LHCN-M2 (cell line): ENCODE measurements around the gene MYLK3. TPM values are rescaled to one million over a fixed set of nuclear protein-coding genes. Genes with fewer than 3 reads are reported as not detected.
"Not testable (repeated sequence)": the region's sequence is repeated elsewhere in the genome, so short reads cannot be mapped to it uniquely, and the experiment has no call there.

Experiments
- DNase-seq: peaks from one replicate; pipeline ENCODE4 v3.0.0-alpha.2; 2012; ENCODE audit warnings: low read depth
- polyA plus RNA-seq: library from polyadenylated mRNA; unstranded; fragments of >200 nt; gene quantifications from one replicate; pipeline ENCODE4 v1.2.1, GENCODE V29; 2012; ENCODE audit warnings: missing spikeins
- total RNA-seq: library from RNA; depleted of rRNA; stranded (reverse); fragments of >200 nt; gene quantifications from 2 replicates; pipeline ENCODE4 v1.2.3, GENCODE V29; 2014; rRNA removed

The MYLK3 gene
- 0.06 TPM in 1 of 2 replicates, not detected in the other for total RNA-seq
- 0.01 TPM for polyA plus RNA-seq

- DNase-seq, result no peak
These were observed at the start of gene MYLK3 for GRCh38 chr16:46747777-46748651. MYLK3 (minus strand) TSS chr16:46748344; CDS start chr16:46748193, 151 bp downstream.

- DNase-seq, result no peak
These were observed 49.4 kb upstream of the MYLK3 start for GRCh38 chr16:46797501-46797900.

- no peak for DNase-seq
These were observed 48.7 kb upstream of the MYLK3 start for GRCh38 chr16:46796764-46797269.

DNA sequence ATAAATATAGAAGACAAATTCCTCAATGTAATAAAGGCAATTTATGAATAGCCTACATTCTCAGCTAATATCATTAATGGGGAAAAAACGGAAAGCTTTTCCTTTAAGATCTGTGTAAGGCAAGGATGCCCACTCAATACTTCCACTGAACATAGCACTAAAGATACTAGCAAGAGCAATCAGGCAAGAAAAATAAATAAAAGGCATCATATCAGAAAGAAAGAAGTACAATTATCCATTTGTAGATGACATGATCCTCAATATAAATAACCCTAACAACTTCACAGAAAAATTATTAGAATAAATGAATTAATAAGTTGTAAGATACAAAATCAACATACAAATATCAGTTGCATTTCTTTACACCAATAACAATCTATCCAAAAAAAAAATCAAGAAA lies 45.7 kb upstream of the MYLK3 start:
- DNase-seq, result no peak

DNA sequence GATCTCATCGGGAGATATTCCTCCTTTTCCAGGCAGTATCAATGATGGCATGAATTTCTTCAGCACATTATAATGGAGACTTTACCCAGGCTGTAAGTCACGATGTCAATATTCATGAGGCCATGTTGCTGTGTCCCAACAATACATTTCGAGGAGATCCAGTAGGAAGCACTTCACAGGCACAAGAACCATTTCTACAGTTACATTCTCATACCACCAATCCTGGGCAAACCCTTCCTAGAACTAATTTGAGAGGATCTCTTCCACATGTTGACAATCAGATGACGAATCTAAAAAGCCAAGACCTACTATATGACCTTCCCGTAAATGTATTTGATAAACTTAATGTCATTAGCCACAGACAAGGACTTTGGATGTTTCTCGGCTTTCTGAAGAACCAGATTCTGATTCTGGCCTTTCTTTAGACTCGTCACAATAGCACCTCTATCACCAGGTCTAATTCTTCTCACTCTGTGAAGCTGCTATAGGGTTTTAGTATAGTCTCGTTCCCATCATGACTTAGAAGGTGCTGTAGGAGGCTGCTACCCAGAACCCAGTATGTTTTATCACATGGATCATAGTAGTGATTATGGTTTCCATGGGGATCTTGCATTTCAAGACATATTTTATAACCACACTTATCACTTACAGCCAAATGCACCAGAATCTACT lies 42.6 kb upstream of the MYLK3 start:
- no peak for DNase-seq

- DNase-seq, result no peak
These were observed 41.6 kb upstream of the MYLK3 start for GRCh38 chr16:46789499-46790414.

GRCh38 chr16:46788891-46789474 lies 40.8 kb upstream of the MYLK3 start:
- DNase-seq, result no peak

DNA sequence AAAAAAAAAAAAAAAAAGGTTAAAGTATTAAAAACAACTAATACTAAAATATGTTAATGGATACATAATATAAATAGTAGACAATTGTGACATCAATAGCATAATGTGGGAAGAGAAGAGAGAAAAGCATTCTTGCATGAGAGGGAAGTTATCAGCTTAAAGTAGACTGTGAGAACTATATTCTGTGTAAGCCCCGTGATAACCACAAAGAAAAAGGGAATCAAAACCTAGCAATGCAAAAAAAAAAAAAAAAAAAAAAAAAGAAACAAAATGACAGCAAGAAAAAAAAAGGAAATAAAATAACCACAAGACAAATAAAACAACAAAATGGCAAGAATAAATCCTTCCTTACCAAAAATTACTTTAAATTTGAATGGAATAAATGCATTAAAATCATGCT lies 39.8 kb upstream of the MYLK3 start:
- DNase-seq, result no peak

DNA sequence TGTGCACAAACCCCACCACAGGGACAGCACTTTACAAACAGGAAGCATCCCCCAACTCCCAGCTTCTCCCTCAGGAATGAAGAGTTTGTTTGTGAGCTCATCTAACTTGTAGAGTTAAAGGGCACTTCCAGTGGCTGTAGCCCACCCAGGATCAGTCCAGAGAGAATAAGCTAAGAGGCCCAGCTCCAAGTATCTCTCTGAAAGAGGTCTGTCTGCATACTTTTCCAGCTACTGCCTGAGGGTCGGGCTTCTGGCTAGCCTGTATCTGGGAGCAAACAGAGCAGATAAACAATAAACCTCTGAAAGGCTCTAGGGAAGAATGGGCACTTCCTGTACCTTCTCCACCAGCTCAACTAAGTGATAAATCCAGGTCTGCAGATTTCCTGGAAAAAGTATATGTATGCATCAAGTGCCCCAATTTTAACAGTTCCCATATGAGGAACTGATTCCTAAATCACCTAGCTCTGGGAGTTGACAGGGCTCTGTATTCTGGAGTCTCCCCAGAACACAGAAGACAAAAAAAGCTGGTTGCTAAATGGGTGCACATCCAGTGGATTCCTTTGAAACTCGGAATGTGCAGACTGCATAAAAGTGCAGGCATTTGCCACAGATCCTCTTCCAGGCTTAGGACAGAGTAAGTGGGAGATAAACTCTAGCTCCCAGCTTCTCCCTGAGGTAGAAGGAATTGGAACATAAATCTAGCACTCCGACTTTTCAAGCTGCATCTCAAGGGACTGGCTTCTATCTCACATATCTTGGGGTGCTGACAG lies 37.1 kb upstream of the MYLK3 start:
- DNase-seq, result no peak

GRCh38 chr16:46784569-46784968 lies 36.4 kb upstream of the MYLK3 start:
- not testable (repeated sequence) for DNase-seq

GRCh38 chr16:46783800-46784199 lies 35.7 kb upstream of the MYLK3 start:
- DNase-seq, result no peak

GRCh38 chr16:46782320-46782719 lies 34.2 kb upstream of the MYLK3 start:
- DNase-seq, result no peak

DNA sequence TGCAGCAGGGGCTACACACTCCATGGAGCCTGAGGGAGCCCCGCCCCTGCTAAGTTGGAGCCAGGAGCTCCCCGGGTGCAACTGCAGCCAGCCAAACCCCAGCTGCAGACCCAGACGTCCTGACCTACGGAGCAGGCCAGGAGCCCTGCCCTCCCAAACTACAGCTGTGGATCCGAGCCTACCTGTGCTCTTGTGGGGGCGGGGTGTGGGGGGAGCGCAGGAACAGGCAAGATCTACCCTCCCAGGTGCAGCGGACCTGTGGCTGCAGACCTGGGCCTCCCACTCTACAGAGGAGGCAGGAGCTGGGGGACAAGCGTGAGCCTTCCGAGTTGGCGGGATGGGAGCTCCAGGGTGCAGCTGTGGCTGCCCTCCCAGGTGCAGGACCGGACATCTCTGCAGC lies 29.7 kb upstream of the MYLK3 start:
- no peak for DNase-seq

- DNase-seq, result peak; percentile 31
These were observed 27.1 kb upstream of the MYLK3 start for GRCh38 chr16:46775214-46775613.

- no peak for DNase-seq
These were observed 26.6 kb upstream of the MYLK3 start for GRCh38 chr16:46774743-46775177.

GRCh38 chr16:46772463-46772862 lies 24.3 kb upstream of the MYLK3 start:
- DNase-seq, result no peak

DNA sequence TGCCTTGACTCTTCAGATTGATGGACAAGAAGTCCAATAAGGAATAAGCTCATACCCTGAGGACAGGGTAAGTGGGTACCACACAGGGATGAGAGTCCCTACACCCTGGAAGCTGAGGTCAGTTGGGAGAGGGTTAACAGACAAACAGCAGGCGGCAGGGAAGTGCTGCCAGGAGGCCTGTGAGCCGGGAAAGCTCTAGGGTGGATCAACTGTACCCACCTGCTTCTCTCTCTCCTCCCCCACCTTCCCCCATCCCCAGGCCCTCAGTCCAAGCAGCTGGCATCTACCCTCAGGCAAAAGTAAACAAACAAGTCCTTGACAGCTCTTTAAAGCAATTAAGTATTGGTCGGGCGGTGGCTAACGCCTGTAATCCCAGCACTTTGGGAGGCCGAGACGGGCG lies 20.7 kb upstream of the MYLK3 start:
- DNase-seq, result no peak

GRCh38 chr16:46765050-46765449 lies 16.9 kb upstream of the MYLK3 start:
- DNase-seq, result peak; percentile 59

DNA sequence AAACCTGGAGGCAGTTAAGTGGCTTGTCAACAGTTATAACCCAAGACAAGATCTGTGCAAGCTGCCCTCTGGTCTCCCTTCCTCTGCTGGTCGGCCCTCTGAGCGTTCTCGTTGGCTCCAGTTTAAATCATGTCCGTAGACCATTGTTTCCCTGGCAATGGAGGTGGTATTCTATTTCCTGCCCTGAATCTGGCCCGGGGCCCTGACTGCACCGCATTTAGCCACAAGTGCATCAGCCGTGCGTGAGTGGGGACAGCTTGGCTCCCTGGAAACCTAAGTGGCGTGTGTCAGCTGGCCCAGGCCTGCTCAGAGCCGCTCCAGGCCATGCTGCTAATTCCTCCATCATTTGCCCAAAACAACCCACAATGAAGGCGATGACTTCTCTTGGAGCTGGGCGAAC lies 15.0 kb upstream of the MYLK3 start:
- DNase-seq, result no peak

- DNase-seq, result no peak
These were observed 14.4 kb upstream of the MYLK3 start for GRCh38 chr16:46762583-46762982.
